ENCODE data around the gene DLL3.
A peak's percentile ranks its signal among the peaks of the same experiment; 100 is the strongest.

The DLL3 gene

GRCh38 chr19:39518458-39518857 is 19.7 kb downstream of the DLL3 start:
- DNase-seq, result no peak

GRCh38 chr19:39518975-39519374 is 20.2 kb downstream of the DLL3 start:
- no peak for DNase-seq

GRCh38 chr19:39520541-39521484 is 22.1 kb downstream of the DLL3 start:
- no peak for DNase-seq

- no peak for DNase-seq
Measured at GRCh38 chr19:39524495-39524894, 25.7 kb downstream of the DLL3 start.

- DNase-seq, result no peak
Measured at GRCh38 chr19:39525205-39525604, 26.5 kb downstream of the DLL3 start.

- DNase-seq, result no peak
Measured at GRCh38 chr19:39531834-39532232, 33.1 kb downstream of the DLL3 start.

GRCh38 chr19:39532233-39533002 is 33.7 kb downstream of the DLL3 start, which contains the start of gene EID2B:
Gene EID2B (minus strand): TSS chr19:39532852. CDS start chr19:39532802, 50 bp downstream.
- peak; percentile 94 for DNase-seq

- no peak for DNase-seq
Measured at GRCh38 chr19:39533003-39533512, 34.3 kb downstream of the DLL3 start.

- DNase-seq, result no peak
Measured at GRCh38 chr19:39533791-39534190, 35.0 kb downstream of the DLL3 start.

GRCh38 chr19:39539165-39539517 is 40.4 kb downstream of the DLL3 start:
- DNase-seq, result peak; percentile 44

- DNase-seq, result peak; percentile 92
Measured at GRCh38 chr19:39539518-39540332, 41.0 kb downstream of the DLL3 start, which contains the start of gene EID2. Gene EID2 (minus strand): TSS chr19:39540161. CDS start chr19:39540079, 82 bp downstream.

- no peak for DNase-seq
Measured at GRCh38 chr19:39540333-39540673, 41.6 kb downstream of the DLL3 start.

- no peak for DNase-seq
Measured at GRCh38 chr19:39542206-39542605, 43.5 kb downstream of the DLL3 start.

GRCh38 chr19:39543477-39543857 is 44.7 kb downstream of the DLL3 start:
- no peak for DNase-seq

GRCh38 chr19:39544226-39544903 is 45.6 kb downstream of the DLL3 start:
- DNase-seq, result peak; percentile 32

GRCh38 chr19:39544911-39545310 is 46.2 kb downstream of the DLL3 start:
- DNase-seq, result no peak

GRCh38 chr19:39546599-39546998 is 47.9 kb downstream of the DLL3 start:
- no peak for DNase-seq

GRCh38 chr19:39550197-39550596 is 51.5 kb downstream of the DLL3 start:
- DNase-seq, result no peak

- DNase-seq, result no peak
Measured at GRCh38 chr19:39553082-39553652, 54.4 kb downstream of the DLL3 start.

- no peak for DNase-seq
Measured at GRCh38 chr19:39554701-39555311, 56.1 kb downstream of the DLL3 start.

GRCh38 chr19:39555883-39556282 is 57.1 kb downstream of the DLL3 start:
- no peak for DNase-seq

Measured in fibroblast of skin of abdomen (primary cell).